MM.1S (cell line): Measurements from ENCODE around the gene NDUFS2.
A peak's percentile ranks its signal among the peaks of the same experiment; 100 is the strongest.

Source experiments
- DNase-seq: peaks from one replicate; pipeline ENCODE4 v3.0.0-alpha.2; 2015
- H2AFZ ChIP-seq: fragments of 300-600 bp; sonication (generic); 2 replicates; pipeline ENCODE4 v1.6.0; 2016; ENCODE audit warnings: antibody characterized with exemption, low read length
- H3F3A ChIP-seq: fragments of 300-600 bp; sonication (generic); 2 replicates; pipeline ENCODE4 v1.6.1; 2016; ENCODE audit warnings: mild to moderate bottlenecking, antibody characterized with exemption, low read length, moderate library complexity, mixed read lengths; ENCODE audit not compliant: insufficient read depth
- H3K27ac ChIP-seq: fragments of 300-600 bp; sonication (generic); 2 replicates; pipeline ENCODE4 v1.5.1; 2016; ENCODE audit warnings: mild to moderate bottlenecking, low read length
- H3K27me3 ChIP-seq: fragments of 300-600 bp; sonication (generic); replicated peaks from 2 replicates; pipeline ENCODE4 v1.6.0; 2016; ENCODE audit warnings: low read length; ENCODE audit not compliant: insufficient read depth
- H3K36me3 ChIP-seq: fragments of 300-600 bp; sonication (generic); replicated peaks from 2 replicates; pipeline ENCODE4 v1.6.1; 2016; ENCODE audit warnings: mild to moderate bottlenecking, low read length, mixed read lengths; ENCODE audit not compliant: insufficient read depth
- H3K4me1 ChIP-seq: fragments of 300-600 bp; sonication (generic); 2 replicates; pipeline ENCODE4 v1.6.1; 2016; ENCODE audit warnings: low read length, mixed read lengths
- H3K4me2 ChIP-seq: fragments of 300-600 bp; sonication (generic); 2 replicates; pipeline ENCODE4 v1.6.0; 2016; ENCODE audit warnings: low read depth, low read length
- H3K4me3 ChIP-seq: fragments of 300-600 bp; sonication (generic); 2 replicates; pipeline ENCODE4 v1.5.1; 2016; ENCODE audit warnings: low read length, mixed read lengths
- H3K79me2 ChIP-seq: fragments of 300-600 bp; sonication (generic); 2 replicates; pipeline ENCODE4 v1.6.1; 2016; ENCODE audit warnings: mixed run types, low read length, mixed read lengths
- H3K9ac ChIP-seq: fragments of 300-600 bp; sonication (generic); 2 replicates; pipeline ENCODE4 v1.6.1; 2016; ENCODE audit warnings: low read length, mixed read lengths
- H3K9me2 ChIP-seq: fragments of 300-600 bp; sonication (generic); replicated peaks from 2 replicates; pipeline ENCODE4 v1.6.1; 2016; ENCODE audit warnings: mild to moderate bottlenecking, low read length, mixed read lengths; ENCODE audit not compliant: insufficient read depth
- H3K9me3 ChIP-seq: fragments of 300-600 bp; sonication (generic); replicated peaks from 2 replicates; pipeline ENCODE4 v1.6.1; 2016; ENCODE audit warnings: mild to moderate bottlenecking, low read length, mixed read lengths; ENCODE audit not compliant: insufficient read depth
- H4K20me1 ChIP-seq: fragments of 300-600 bp; sonication (generic); 2 replicates; pipeline ENCODE4 v1.6.1; 2016; ENCODE audit warnings: mild to moderate bottlenecking, low read length, moderate library complexity, mixed read lengths; ENCODE audit not compliant: insufficient read depth
- CTCF ChIP-seq: fragments of 300-600 bp; sonication (generic); IDR thresholded peaks from 2 replicates; pipeline ENCODE4 v1.5.1; 2016; ENCODE audit warnings: antibody characterized with exemption, low read length, mixed read lengths
- EZH2 ChIP-seq: fragments of 300-600 bp; sonication (generic); optimal IDR thresholded peaks from 2 replicates; pipeline ENCODE3; 2017; ENCODE audit warnings: low read depth, mild to moderate bottlenecking, antibody characterized with exemption, low read length, mixed read lengths
- EZH2phosphoT487 ChIP-seq: fragments of 300-600 bp; sonication (generic); IDR thresholded peaks from 2 replicates; pipeline ENCODE4 v1.6.1; 2018; ENCODE audit warnings: antibody characterized with exemption, low read length

The NDUFS2 gene

DNA sequence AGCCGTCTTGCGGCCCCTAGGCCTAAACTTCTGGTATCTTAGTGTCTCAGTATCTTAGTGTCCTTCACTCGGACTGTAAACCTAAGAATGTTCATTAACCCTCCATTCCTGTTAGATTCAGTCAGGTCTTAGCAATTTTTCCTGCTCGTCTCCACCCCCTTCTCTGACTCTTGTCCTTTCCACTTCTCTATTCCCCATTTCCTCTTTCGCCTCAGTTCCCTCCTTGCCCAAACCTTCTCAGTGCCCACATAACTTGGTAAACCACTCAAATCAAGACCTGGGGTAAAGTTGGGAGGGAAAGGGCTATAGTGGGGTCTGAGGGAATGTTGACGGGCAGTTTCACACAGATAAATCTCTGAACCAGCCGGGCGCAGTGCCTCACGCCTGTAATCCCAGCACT is 12.2 kb downstream of the NDUFS2 start:
- Histone ChIP-seq H3F3A (peaks cover 30% of the 10 kb centered on the region), H3K9ac (no peak overlapping the region), H3K36me3 (peaks cover 17% of the 10 kb centered on the region; the same call in 1 of the 2 replicates), H3K9me2 (no peaks in the 10 kb centered on the region), H3K9me3 (no peaks in the 10 kb centered on the region), H3K79me2 (peaks cover 7% of the 10 kb centered on the region), H2AFZ (no peak overlapping the region), H3K4me3 (no peak overlapping the region), H3K4me1 (peaks cover 36% of the 10 kb centered on the region), H3K4me2 (no peak overlapping the region), H3K27me3 (no peaks in the 10 kb centered on the region), H3K27ac (no peak overlapping the region), H4K20me1 (no peaks in the 10 kb centered on the region)
- no peak for DNase-seq
- TF ChIP-seq EZH2phosphoT487 = no peak
- no peak for TF ChIP-seq CTCF
- TF ChIP-seq EZH2 = no peak

DNA sequence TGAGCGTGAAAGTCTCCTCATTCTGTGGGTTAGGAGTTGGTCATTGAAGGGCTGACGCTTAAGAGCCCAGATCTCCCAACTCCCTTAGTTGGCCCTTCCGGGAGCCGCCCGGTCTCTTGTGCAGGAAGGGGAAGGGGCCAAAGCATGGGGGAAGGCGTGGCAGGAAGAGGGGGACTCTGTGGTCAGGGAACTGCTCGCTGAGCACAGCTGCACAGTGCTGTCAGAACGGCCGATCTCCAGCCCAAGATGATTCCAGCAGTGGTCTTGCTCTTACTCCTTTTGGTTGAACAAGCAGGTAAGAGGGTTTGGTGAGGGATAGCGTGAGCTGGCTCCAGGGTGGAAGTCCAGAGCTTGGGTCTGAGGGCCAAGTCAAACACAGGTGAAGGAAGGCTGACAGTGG is 12.9 kb downstream of the NDUFS2 start, which contains the start of gene FCER1G:
TSS of gene FCER1G (plus strand) at position 220 of the 400 bp plus-strand sequence. CDS start at position 247, 27 bp downstream.
- Histone ChIP-seq H3K27me3 (no peaks in the 10 kb centered on the region), H3K9me3 (no peaks in the 10 kb centered on the region), H3K36me3 (peaks cover 14% of the 10 kb centered on the region; the same call in 1 of the 2 replicates), H3F3A (peaks cover 28% of the 10 kb centered on the region), H3K4me3 (no peak within 1 kb of the TSS), H3K79me2 (peaks cover 5% of the 10 kb centered on the region), H4K20me1 (no peaks in the 10 kb centered on the region), H2AFZ (no peak within 1 kb of the TSS), H3K4me2 (0 out of 2 replicates have a peak within 1 kb of the TSS, but pooled peaks have one; percentile 1), H3K4me1 (peaks cover 29% of the 10 kb centered on the region), H3K9ac (no peak within 1 kb of the TSS), H3K9me2 (no peaks in the 10 kb centered on the region), H3K27ac (no peak within 1 kb of the TSS)
- DNase-seq = no peak
- no peak for TF ChIP-seq CTCF
- TF ChIP-seq EZH2phosphoT487 = no peak
- TF ChIP-seq EZH2 = no peak

DNA sequence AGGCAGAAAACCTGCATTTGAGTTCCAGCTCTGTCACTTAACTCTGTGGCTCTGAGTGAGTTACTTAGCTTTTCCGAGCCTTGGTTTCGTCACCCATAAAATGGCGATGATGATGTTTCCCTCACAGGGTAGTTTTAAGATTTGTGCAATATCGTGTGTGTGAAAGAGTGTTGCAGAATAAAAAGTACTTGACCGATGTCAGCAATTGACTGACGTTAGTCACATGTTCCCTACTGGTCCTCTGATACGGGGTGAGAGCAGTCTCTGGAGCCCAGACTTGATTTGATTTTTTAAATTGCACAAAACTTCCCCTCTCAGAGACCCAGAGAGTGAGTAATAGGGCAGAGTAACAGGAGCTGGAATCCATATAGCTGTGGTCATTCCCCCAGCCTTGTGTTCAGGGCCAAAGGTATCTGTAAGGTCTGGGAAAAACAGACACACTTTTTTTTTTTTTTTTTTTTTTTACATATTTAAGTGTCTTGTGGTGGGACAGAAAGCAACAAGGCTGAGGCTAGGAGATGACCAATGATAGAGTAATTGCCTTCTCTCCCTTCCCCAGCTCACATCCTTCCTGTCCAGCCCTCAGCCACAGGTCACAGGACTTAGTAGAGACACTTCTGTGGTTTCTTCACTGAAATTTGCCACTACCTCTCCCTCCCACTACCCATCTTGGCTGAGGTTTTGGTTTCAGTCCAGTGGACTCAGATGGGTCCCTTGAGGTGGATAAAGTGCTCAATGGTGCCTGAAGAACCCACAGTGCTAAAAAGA is 15.0 kb downstream of the NDUFS2 start:
- Histone ChIP-seq H3K9ac (peak overlapping the region; percentile 26; the same call in 1 of the 2 replicates), H3K4me1 (peaks cover 28% of the 10 kb centered on the region), H3K9me3 (no peaks in the 10 kb centered on the region), H3K27me3 (no peaks in the 10 kb centered on the region), H3K4me3 (peak overlapping the region; percentile 2; the same call in 1 of the 2 replicates), H3F3A (peaks cover 28% of the 10 kb centered on the region), H3K36me3 (peaks cover 11% of the 10 kb centered on the region; the same call in 1 of the 2 replicates), H3K79me2 (no peaks in the 10 kb centered on the region), H4K20me1 (no peaks in the 10 kb centered on the region), H2AFZ (peak overlapping the region; percentile 38), H3K4me2 (peak overlapping the region; percentile 51), H3K9me2 (no peaks in the 10 kb centered on the region), H3K27ac (peak overlapping the region; percentile 70)
- peak; percentile 92 for DNase-seq
- TF ChIP-seq CTCF (no peak), EZH2 (no peak)
